Mesothelial cell of epicardium (in vitro differentiated cells): ENCODE measurements around the gene ORM1. TPM values are rescaled to one million over a fixed set of nuclear protein-coding genes. Genes with fewer than 3 reads are reported as not detected.
"Not testable (repeated sequence)": the region's sequence is repeated elsewhere in the genome, so short reads cannot be mapped to it uniquely, and the experiment has no call there.

ENCODE experiments used
- DNase-seq, 2 experiments: peaks; one replicate each; pipeline ENCODE4 v3.0.0; 2021; ENCODE audit warnings: low spot score in 2 of 2; ENCODE audit not compliant: unreplicated experiment in 2 of 2
- H3K27ac Mint-ChIP-seq: 2 replicates; pipeline ENCODE4 v1.8.0; 2021; ENCODE audit warnings: mixed read lengths
- H3K27me3 Mint-ChIP-seq: 2 replicates; pipeline ENCODE4 v1.8.0; 2021; ENCODE audit warnings: low read depth, mixed read lengths
- H3K36me3 Mint-ChIP-seq: 2 replicates; pipeline ENCODE4 v1.8.0; 2021; ENCODE audit warnings: mixed read lengths
- H3K4me1 Mint-ChIP-seq: 2 replicates; pipeline ENCODE4 v1.8.0; 2021; ENCODE audit warnings: mixed read lengths
- H3K4me3 Mint-ChIP-seq: 2 replicates; pipeline ENCODE4 v1.8.0; 2021; ENCODE audit warnings: mild to moderate bottlenecking, moderate library complexity, mixed read lengths
- H3K9me3 Mint-ChIP-seq: 2 replicates; pipeline ENCODE4 v1.8.0; 2021; ENCODE audit warnings: mixed read lengths
- CTCF ChIP-seq: fragments of 200-600 bp; sonication (generic); IDR thresholded peaks from one replicate; pipeline ENCODE4 v1.5.0; 2021; ENCODE audit warnings: antibody characterized with exemption; ENCODE audit not compliant: unreplicated experiment
- total RNA-seq: library from RNA; stranded (reverse); gene quantifications from 3 replicates; pipeline ENCODE4 v1.2.1, GENCODE V29; 2021

Gene ORM1
- not detected in 3 replicates for total RNA-seq

- DNase-seq, H3K36me3 Mint-ChIP-seq, H3K4me3 Mint-ChIP-seq, H3K27ac Mint-ChIP-seq, H3K4me1 Mint-ChIP-seq, H3K27me3 Mint-ChIP-seq, H3K9me3 Mint-ChIP-seq: not testable (repeated sequence)
Observed at GRCh38 chr9:114322831-114323531, at the start of gene ORM1. Gene ORM1 (plus strand): TSS chr9:114323098. CDS start chr9:114323134, 36 bp downstream.

- no peaks in the 10 kb centered on the region for H3K27me3 Mint-ChIP-seq
- H3K36me3 Mint-ChIP-seq = peaks cover 31% of the 10 kb centered on the region
- no peaks in the 10 kb centered on the region for H3K9me3 Mint-ChIP-seq
- H3K27ac Mint-ChIP-seq = no peak overlapping the region
- TF ChIP-seq CTCF = no peak
- no peaks in the 10 kb centered on the region for H3K4me1 Mint-ChIP-seq
- no peak for DNase-seq
- no peak overlapping the region for H3K4me3 Mint-ChIP-seq
Observed at GRCh38 chr9:114273461-114273881, 49.4 kb upstream of the ORM1 start.

DNA sequence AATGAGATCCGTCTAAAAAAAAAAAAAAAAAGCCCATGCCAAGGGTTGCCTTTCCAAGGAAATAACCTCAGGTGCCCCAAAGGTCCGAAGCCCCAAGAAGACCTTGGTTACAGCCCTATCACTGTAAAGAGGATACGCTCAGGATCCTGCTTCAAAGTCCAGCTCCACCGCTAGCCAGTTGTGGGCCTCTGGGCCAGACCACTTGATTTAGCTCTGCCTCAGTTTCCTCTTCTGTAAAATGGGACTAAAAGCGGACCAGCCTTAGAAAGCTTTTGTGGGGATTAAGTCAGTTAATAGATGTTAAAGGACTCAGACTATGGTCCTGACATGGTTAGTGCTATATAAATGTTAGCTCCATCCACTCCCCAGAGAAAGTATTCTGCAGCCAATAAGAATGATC lies 48.7 kb upstream of the ORM1 start:
- TF ChIP-seq CTCF = no peak
- no peaks in the 10 kb centered on the region for H3K4me1 Mint-ChIP-seq
- DNase-seq = no peak
- H3K27ac Mint-ChIP-seq = no peak overlapping the region
- H3K27me3 Mint-ChIP-seq = no peaks in the 10 kb centered on the region
- H3K4me3 Mint-ChIP-seq = no peak overlapping the region
- H3K36me3 Mint-ChIP-seq = peaks cover 32% of the 10 kb centered on the region
- no peaks in the 10 kb centered on the region for H3K9me3 Mint-ChIP-seq

GRCh38 chr9:114275246-114276004 lies 47.5 kb upstream of the ORM1 start:
- Mint-ChIP-seq H3K9me3 (no peaks in the 10 kb centered on the region), H3K36me3 (peaks cover 32% of the 10 kb centered on the region), H3K4me1 (no peaks in the 10 kb centered on the region), H3K27ac (no peak overlapping the region), H3K27me3 (no peaks in the 10 kb centered on the region), H3K4me3 (no peak overlapping the region)
- no peak for TF ChIP-seq CTCF
- DNase-seq = peak in 1 of 2 experiments; percentile 14

- H3K9me3 Mint-ChIP-seq = no peaks in the 10 kb centered on the region
- H3K27ac Mint-ChIP-seq = peak overlapping the region; percentile 47
- TF ChIP-seq CTCF = no peak
- H3K4me3 Mint-ChIP-seq = no peak overlapping the region
- H3K36me3 Mint-ChIP-seq = peaks cover 36% of the 10 kb centered on the region
- no peak for DNase-seq
- H3K27me3 Mint-ChIP-seq = no peaks in the 10 kb centered on the region
- peaks cover 10% of the 10 kb centered on the region for H3K4me1 Mint-ChIP-seq
Observed at GRCh38 chr9:114276908-114277821, 45.7 kb upstream of the ORM1 start.
